Measurements from ENCODE around the gene SPOP.

SPOP gene

GRCh38 chr17:49578952-49579500, 98.9 kb downstream of the SPOP start:
- no peak overlapping the region for H3K4me3 ChIP-seq (ENCODE audit: low read depth, low read length)
- TF ChIP-seq CTCF (IDR thresholded peaks at IDR 0.05; ENCODE audit: low read depth, low read length, missing control alignments): no peak
- H3K36me3 ChIP-seq (replicated peaks): no peaks in the 10 kb centered on the region
- in situ Hi-C loops (cut with HindIII; ENCODE audit: low pct_ligation_motif_present, low sequenced_read_pairs): no loop called here
- no peak for DNase-seq
- no peak overlapping the region for H3K27ac ChIP-seq
- peaks cover 8% of the 10 kb centered on the region for H3K27me3 ChIP-seq (replicated peaks)

GRCh38 chr17:49578414-49578813, 99.5 kb downstream of the SPOP start:
- H3K36me3 ChIP-seq (replicated peaks): no peaks in the 10 kb centered on the region
- H3K27ac ChIP-seq: no peak overlapping the region
- DNase-seq: no peak
- H3K4me3 ChIP-seq (ENCODE audit: low read depth, low read length): no peak overlapping the region
- in situ Hi-C loops (cut with HindIII; ENCODE audit: low pct_ligation_motif_present, low sequenced_read_pairs): no loop called here
- TF ChIP-seq CTCF (IDR thresholded peaks at IDR 0.05; ENCODE audit: low read depth, low read length, missing control alignments): no peak
- peaks cover 8% of the 10 kb centered on the region for H3K27me3 ChIP-seq (replicated peaks)

GRCh38 chr17:49577963-49578362, 99.9 kb downstream of the SPOP start:
- no peak overlapping the region for H3K27ac ChIP-seq
- TF ChIP-seq CTCF (IDR thresholded peaks at IDR 0.05; ENCODE audit: low read depth, low read length, missing control alignments): no peak
- no peaks in the 10 kb centered on the region for H3K36me3 ChIP-seq (replicated peaks)
- no peak overlapping the region for H3K4me3 ChIP-seq (ENCODE audit: low read depth, low read length)
- in situ Hi-C loops (cut with HindIII; ENCODE audit: low pct_ligation_motif_present, low sequenced_read_pairs): no loop called here
- no peak for DNase-seq
- peaks cover 8% of the 10 kb centered on the region for H3K27me3 ChIP-seq (replicated peaks)

GRCh38 chr17:49577650-49577934, 100.3 kb downstream of the SPOP start:
- in situ Hi-C loops (cut with HindIII; ENCODE audit: low pct_ligation_motif_present, low sequenced_read_pairs): no loop called here
- Histone ChIP-seq H3K27ac (no peak overlapping the region), H3K27me3 (replicated peaks) (peaks cover 8% of the 10 kb centered on the region), H3K36me3 (replicated peaks) (no peaks in the 10 kb centered on the region), H3K4me3 (ENCODE audit: low read depth, low read length) (no peak overlapping the region)
- TF ChIP-seq CTCF (IDR thresholded peaks at IDR 0.05; ENCODE audit: low read depth, low read length, missing control alignments): no peak
- DNase-seq: no peak

GRCh38 chr17:49576917-49577649, 100.8 kb downstream of the SPOP start:
- H3K27ac ChIP-seq: no peak overlapping the region
- in situ Hi-C loops (cut with HindIII; ENCODE audit: low pct_ligation_motif_present, low sequenced_read_pairs): no loop called here

More at GRCh38 chr17:49576917-49577649, 100.8 kb downstream of the SPOP start:
- Histone ChIP-seq H3K4me3 (ENCODE audit: low read depth, low read length) (peak overlapping the region; percentile 56), H3K36me3 (replicated peaks) (no peaks in the 10 kb centered on the region), H3K27me3 (replicated peaks) (peaks cover 8% of the 10 kb centered on the region)
- no peak for TF ChIP-seq CTCF (IDR thresholded peaks at IDR 0.05; ENCODE audit: low read depth, low read length, missing control alignments)
- DNase-seq: no peak
